Measurements from ENCODE around the gene CNTF.

- TF ChIP-seq CTCF (IDR thresholded peaks at IDR 0.05) (no peak), RXRA (IDR thresholded peaks at IDR 0.05; ENCODE audit: borderline replicate concordance, low read depth) (no peak), RAD21 (IDR thresholded peaks at IDR 0.05; ENCODE audit: low read length) (no peak), CHD2 (IDR thresholded peaks at IDR 0.05; ENCODE audit: low read length, partially characterized antibody) (no peak), PBX3 (IDR thresholded peaks at IDR 0.05) (no peak)
Measured at GRCh38 chr11:58594826-58595225, 27.6 kb upstream of the CNTF start.

Data from SK-N-SH (cell line).